Measurements from ENCODE around the gene DHRS12.

DHRS12 gene

DNA sequence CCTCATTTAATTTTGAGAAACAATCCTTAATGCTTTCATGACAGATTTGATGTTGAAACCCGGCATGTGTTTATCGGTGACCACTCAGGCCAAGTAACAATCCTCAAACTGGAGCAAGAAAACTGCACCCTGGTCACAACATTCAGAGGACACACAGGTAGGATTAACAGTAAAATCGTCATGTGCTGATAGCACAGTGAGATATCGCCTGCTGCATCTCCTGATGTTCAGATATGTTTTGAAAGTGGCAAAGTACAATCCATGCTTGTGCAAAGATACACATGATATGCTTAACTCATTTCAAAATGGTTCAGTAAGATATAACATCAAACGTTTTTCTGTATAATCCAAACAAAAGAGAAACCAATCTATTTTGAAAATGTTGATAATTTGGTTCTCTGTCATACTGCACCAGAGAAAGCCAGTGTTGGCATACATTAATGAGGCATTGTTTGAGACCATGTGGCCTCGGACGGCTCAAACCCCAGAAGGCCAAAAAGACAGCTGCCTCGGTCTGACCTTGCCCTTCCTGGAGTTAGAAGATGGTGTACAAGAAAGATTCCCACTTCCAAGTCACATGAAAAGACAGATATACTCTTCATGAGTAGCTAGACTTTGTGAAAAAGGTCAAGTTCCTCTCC is 76.2 kb downstream of the DHRS12 start:
- DNase-seq (ENCODE audit: extremely low read depth, insufficient read length) = no peak
- Histone ChIP-seq H3K4me3 (replicated peaks; ENCODE audit: low read depth, low read length) (no peak overlapping the region), H3K27me3 (replicated peaks; ENCODE audit: control insufficient read depth, insufficient read depth, low read length) (no peaks in the 10 kb centered on the region), H3K36me3 (ENCODE audit: control insufficient read depth, insufficient read depth, low read length) (no peaks in the 10 kb centered on the region)
- TF ChIP-seq, protein P1, sequence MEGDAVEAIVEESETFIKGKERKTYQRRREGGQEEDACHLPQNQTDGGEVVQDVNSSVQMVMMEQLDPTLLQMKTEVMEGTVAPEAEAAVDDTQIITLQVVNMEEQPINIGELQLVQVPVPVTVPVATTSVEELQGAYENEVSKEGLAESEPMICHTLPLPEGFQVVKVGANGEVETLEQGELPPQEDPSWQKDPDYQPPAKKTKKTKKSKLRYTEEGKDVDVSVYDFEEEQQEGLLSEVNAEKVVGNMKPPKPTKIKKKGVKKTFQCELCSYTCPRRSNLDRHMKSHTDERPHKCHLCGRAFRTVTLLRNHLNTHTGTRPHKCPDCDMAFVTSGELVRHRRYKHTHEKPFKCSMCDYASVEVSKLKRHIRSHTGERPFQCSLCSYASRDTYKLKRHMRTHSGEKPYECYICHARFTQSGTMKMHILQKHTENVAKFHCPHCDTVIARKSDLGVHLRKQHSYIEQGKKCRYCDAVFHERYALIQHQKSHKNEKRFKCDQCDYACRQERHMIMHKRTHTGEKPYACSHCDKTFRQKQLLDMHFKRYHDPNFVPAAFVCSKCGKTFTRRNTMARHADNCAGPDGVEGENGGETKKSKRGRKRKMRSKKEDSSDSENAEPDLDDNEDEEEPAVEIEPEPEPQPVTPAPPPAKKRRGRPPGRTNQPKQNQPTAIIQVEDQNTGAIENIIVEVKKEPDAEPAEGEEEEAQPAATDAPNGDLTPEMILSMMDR (IDR thresholded peaks at IDR 0.05; ENCODE audit: insufficient read depth, low read length, poor library complexity, severe bottlenecking) = no peak

DNA sequence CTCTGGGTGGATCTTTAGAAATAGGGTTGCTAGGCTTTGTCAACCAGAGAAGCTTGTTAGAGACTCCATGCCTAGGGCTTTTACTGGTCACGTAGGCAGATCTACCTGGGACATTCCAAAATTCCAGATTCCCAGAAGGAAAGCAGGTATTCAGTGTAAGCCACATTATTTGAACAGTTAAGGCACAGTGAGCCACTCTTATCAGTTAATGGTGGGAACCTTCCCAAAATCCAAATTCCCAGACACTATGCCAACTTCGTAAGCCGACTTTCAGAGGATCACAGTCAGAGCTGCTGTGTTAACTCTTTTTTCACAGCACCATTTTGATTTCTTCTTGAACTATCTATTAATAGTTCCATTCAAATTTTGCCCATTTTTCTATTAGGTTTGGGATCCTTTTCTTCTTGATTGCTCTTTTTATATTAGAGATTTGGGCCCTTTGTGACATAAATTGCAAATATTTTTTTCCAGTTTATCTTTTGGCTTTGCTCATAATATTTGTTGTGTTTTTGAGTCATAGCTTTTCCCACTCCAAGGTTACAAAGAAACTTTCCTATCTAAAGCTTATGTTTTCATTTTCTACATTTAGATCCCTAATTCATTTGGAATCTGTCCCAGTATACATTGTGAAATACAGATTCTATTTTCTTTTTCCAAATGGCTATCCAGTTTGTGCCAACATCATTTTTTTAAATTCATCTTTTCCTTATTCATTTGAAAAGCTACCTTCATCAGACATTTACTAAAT is 77.3 kb downstream of the DHRS12 start:
- TF ChIP-seq, protein P1 (IDR thresholded peaks at IDR 0.05; ENCODE audit: insufficient read depth, low read length, poor library complexity, severe bottlenecking) = no peak
- Histone ChIP-seq H3K27me3 (replicated peaks; ENCODE audit: control insufficient read depth, insufficient read depth, low read length) (no peaks in the 10 kb centered on the region), H3K36me3 (ENCODE audit: control insufficient read depth, insufficient read depth, low read length) (no peaks in the 10 kb centered on the region), H3K4me3 (replicated peaks; ENCODE audit: low read depth, low read length) (no peak overlapping the region)
- DNase-seq (ENCODE audit: extremely low read depth, insufficient read length) = no peak

DNA sequence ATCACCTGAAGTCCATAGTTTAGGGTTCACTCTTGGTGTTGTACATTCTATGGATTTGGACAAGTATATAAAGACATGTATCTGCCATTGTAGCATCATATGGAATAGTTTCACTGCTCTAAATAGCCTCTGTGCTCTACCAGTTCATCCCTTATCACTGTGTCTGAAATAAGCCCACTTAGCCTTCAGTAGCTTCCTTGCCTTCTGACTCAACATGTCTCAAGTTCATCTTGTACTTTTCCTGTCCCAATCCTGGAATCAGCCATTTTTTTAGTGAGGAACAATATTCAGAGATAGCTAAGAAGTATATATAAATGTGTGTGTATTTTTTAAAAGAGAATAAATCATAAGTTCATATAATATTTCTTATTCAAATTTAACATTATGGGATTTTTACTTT is 79.2 kb downstream of the DHRS12 start:
- no peaks in the 10 kb centered on the region for H3K27me3 ChIP-seq (replicated peaks; ENCODE audit: control insufficient read depth, insufficient read depth, low read length)
- TF ChIP-seq, protein P1 (IDR thresholded peaks at IDR 0.05; ENCODE audit: insufficient read depth, low read length, poor library complexity, severe bottlenecking) = no peak
- DNase-seq (ENCODE audit: extremely low read depth, insufficient read length) = no peak
- no peaks in the 10 kb centered on the region for H3K36me3 ChIP-seq (ENCODE audit: control insufficient read depth, insufficient read depth, low read length)
- H3K4me3 ChIP-seq (replicated peaks; ENCODE audit: low read depth, low read length) = no peak overlapping the region

DNA sequence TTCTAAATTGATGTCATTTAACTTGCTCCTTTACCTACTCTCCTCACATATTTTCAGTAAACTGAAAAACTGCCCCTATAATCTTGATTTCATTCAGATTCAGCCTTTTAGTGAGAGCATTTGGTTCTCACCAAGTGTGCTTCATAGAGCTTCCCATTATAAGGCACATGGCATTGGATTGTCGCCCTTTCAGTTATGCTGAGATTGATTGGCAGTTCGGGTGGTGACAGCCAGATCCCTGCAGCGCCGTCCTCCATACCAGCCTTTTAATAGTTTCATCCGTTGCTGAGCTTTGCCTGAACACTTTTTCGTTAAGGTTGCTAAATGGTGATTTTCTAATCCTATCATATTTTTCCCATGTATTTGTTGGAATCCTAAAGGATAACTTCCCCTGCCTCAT is 80.4 kb downstream of the DHRS12 start:
- TF ChIP-seq, protein P1 (IDR thresholded peaks at IDR 0.05; ENCODE audit: insufficient read depth, low read length, poor library complexity, severe bottlenecking) = no peak
- DNase-seq (ENCODE audit: extremely low read depth, insufficient read length) = no peak
- no peaks in the 10 kb centered on the region for H3K36me3 ChIP-seq (ENCODE audit: control insufficient read depth, insufficient read depth, low read length)
- no peaks in the 10 kb centered on the region for H3K27me3 ChIP-seq (replicated peaks; ENCODE audit: control insufficient read depth, insufficient read depth, low read length)
- H3K4me3 ChIP-seq (replicated peaks; ENCODE audit: low read depth, low read length) = no peak overlapping the region

DNA sequence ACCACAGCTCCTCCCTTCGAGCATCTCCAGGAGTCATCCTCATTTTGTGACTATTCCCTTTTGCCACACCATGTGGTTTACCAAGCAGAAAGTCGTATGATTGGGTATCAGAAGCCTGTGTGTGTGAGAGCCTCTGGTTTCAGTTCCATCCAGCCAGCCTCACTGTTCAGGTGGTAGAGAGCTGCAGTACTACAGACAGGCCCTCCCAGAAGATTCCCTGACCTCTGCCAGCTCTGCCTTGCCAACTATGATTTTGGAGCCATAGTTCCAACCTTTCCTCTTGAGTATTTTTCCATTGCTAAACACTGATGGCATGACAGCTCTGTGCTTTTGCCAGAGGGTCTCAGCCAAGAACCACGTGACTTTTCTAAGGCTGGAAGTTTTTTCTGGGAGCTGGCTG is 82.5 kb downstream of the DHRS12 start:
- Histone ChIP-seq H3K36me3 (ENCODE audit: control insufficient read depth, insufficient read depth, low read length) (no peaks in the 10 kb centered on the region), H3K4me3 (replicated peaks; ENCODE audit: low read depth, low read length) (no peak overlapping the region), H3K27me3 (replicated peaks; ENCODE audit: control insufficient read depth, insufficient read depth, low read length) (no peaks in the 10 kb centered on the region)
- no peak for DNase-seq (ENCODE audit: extremely low read depth, insufficient read length)
- TF ChIP-seq, protein P1 (IDR thresholded peaks at IDR 0.05; ENCODE audit: insufficient read depth, low read length, poor library complexity, severe bottlenecking) = no peak
